Measurements from ENCODE around the gene MT3.
"Not testable (repeated sequence)": the region's sequence is repeated elsewhere in the genome, so short reads cannot be mapped to it uniquely, and the experiment has no call there.

The MT3 gene

GRCh38 chr16:56574625-56575024, 14.7 kb upstream of the MT3 start:
- DNase-seq (ENCODE audit: low read depth, low spot score) = no peak
- CTCF ChIA-PET = interaction anchor here (1.0 to 3.4 kb wide), 3 partner anchors 12 to 127 kb away, joined by 3 to 23 read pairs (median 15); no protein-coding TSS in a partner anchor
- TF ChIP-seq CTCF (IDR thresholded peaks at IDR 0.05; ENCODE audit: insufficient read depth, low read length, missing control alignments) = no peak
- POLR2A ChIA-PET = no interaction called here
- no peak overlapping the region for H3K4me3 ChIP-seq (ENCODE audit: low read depth, low read length)

- ChIA-PET CTCF (interaction anchor here (0.6 to 3.6 kb wide), 23 partner anchors 10 to 216 kb away, joined by 3 to 60 read pairs (median 4); partner anchors contain the start of genes MT3 and MT4), POLR2A (no interaction called here)
Measured at GRCh38 chr16:56576585-56577299, 12.6 kb upstream of the MT3 start.

GRCh38 chr16:56577300-56577625, 12.1 kb upstream of the MT3 start:
- ChIA-PET POLR2A (no interaction called here), CTCF (interaction anchor here (0.6 to 3.6 kb wide), 22 partner anchors 9 to 216 kb away, joined by 3 to 60 read pairs (median 4); partner anchors contain the start of genes MT3 and MT4)
- H3K4me3 ChIP-seq (ENCODE audit: low read depth, low read length) = no peak overlapping the region
- no peak for DNase-seq (ENCODE audit: low read depth, low spot score)
- no peak for TF ChIP-seq CTCF (IDR thresholded peaks at IDR 0.05; ENCODE audit: insufficient read depth, low read length, missing control alignments)

More at GRCh38 chr16:56576585-56577299, 12.6 kb upstream of the MT3 start:
- TF ChIP-seq CTCF (IDR thresholded peaks at IDR 0.05; ENCODE audit: insufficient read depth, low read length, missing control alignments) = peak; percentile 76
- H3K4me3 ChIP-seq (ENCODE audit: low read depth, low read length) = no peak overlapping the region
- no peak for DNase-seq (ENCODE audit: low read depth, low spot score)

GRCh38 chr16:56580391-56581048, 8.8 kb upstream of the MT3 start:
- CTCF ChIA-PET = interaction anchor here (4.8 to 5.1 kb wide), 2 partner anchors 21 to 121 kb away, joined by 22 to 27 read pairs; no protein-coding TSS in a partner anchor
- POLR2A ChIA-PET = no interaction called here

GRCh38 chr16:56582911-56583310, 6.4 kb upstream of the MT3 start:
- ChIA-PET CTCF (interaction anchor here (1.0 to 5.1 kb wide), 5 partner anchors 9 to 119 kb away, joined by 3 to 27 read pairs (median 3); no protein-coding TSS in a partner anchor), POLR2A (interaction anchor here (1.2 kb wide), 1 partner anchor 43 kb away, joined by 5 read pairs; the partner anchor contains the start of gene MT1E)
- not testable (repeated sequence) for DNase-seq (ENCODE audit: low read depth, low spot score); H3K4me3 ChIP-seq (ENCODE audit: low read depth, low read length)

More at GRCh38 chr16:56580391-56581048, 8.8 kb upstream of the MT3 start:
- no peak overlapping the region for H3K4me3 ChIP-seq (ENCODE audit: low read depth, low read length)
- no peak for TF ChIP-seq CTCF (IDR thresholded peaks at IDR 0.05; ENCODE audit: insufficient read depth, low read length, missing control alignments)
- DNase-seq (ENCODE audit: low read depth, low spot score) = no peak

- no peak overlapping the region for H3K4me3 ChIP-seq (ENCODE audit: low read depth, low read length)
- ChIA-PET POLR2A (no interaction called here), CTCF (interaction anchor here (1.1 to 5.1 kb wide), 4 partner anchors 8 to 118 kb away, joined by 3 to 27 read pairs (median 12); no protein-coding TSS in a partner anchor)
- no peak for TF ChIP-seq CTCF (IDR thresholded peaks at IDR 0.05; ENCODE audit: insufficient read depth, low read length, missing control alignments)
- no peak for DNase-seq (ENCODE audit: low read depth, low spot score)
Measured at GRCh38 chr16:56583351-56584168, 5.8 kb upstream of the MT3 start.
